Astrocyte (in vitro differentiated cells and primary cell): ENCODE data around the gene FAM81A. TPM values are rescaled to one million over a fixed set of nuclear protein-coding genes. Genes with fewer than 3 reads are reported as not detected.

Source experiments
- DNase-seq: peaks from one replicate; pipeline ENCODE4 v3.0.0-alpha.2; 2010; ENCODE audit warnings: low read depth
- FAIRE-seq: peaks from 2 replicates; lab custom pipeline; 2011; peaks lifted over from hg19 to GRCh38; lab: Jason Lieb, UNC
- H2AFZ ChIP-seq: 2 replicates; pipeline ENCODE4 v1.6.0; 2012; ENCODE audit warnings: low read depth, low read length, inconsistent platforms
- H3K27ac ChIP-seq: 2 replicates; pipeline ENCODE4 v1.5.1; 2011; ENCODE audit warnings: low read depth, low read length, inconsistent platforms
- H3K27me3 ChIP-seq: 2 replicates; pipeline ENCODE4 v1.6.0; 2011; ENCODE audit warnings: low read length, inconsistent platforms; ENCODE audit not compliant: insufficient read depth
- H3K36me3 ChIP-seq: 2 replicates; pipeline ENCODE4 v1.5.1; 2011; ENCODE audit warnings: low read length, inconsistent platforms; ENCODE audit not compliant: insufficient read depth
- H3K4me1 ChIP-seq: 2 replicates; pipeline ENCODE4 v1.5.1; 2011; ENCODE audit warnings: low read length, inconsistent platforms; ENCODE audit not compliant: insufficient read depth
- H3K4me2 ChIP-seq: 2 replicates; pipeline ENCODE4 v1.6.0; 2012; ENCODE audit warnings: low read length, inconsistent platforms
- H3K4me3 ChIP-seq: 2 replicates; pipeline ENCODE4 v1.5.1; 2011; ENCODE audit warnings: low read depth, mild to moderate bottlenecking, low read length, inconsistent platforms; ENCODE audit not compliant: insufficient read depth
- H3K79me2 ChIP-seq: 2 replicates; pipeline ENCODE4 v1.6.0; 2012; ENCODE audit warnings: mild to moderate bottlenecking, low read length, inconsistent platforms; ENCODE audit not compliant: insufficient read depth
- H3K9ac ChIP-seq: 2 replicates; pipeline ENCODE4 v1.6.0; 2012; ENCODE audit warnings: mild to moderate bottlenecking, low read length, inconsistent platforms
- H3K9me3 ChIP-seq: 2 replicates; pipeline ENCODE4 v1.5.1; 2012; ENCODE audit warnings: low read depth, mild to moderate bottlenecking, low read length, inconsistent platforms; ENCODE audit not compliant: insufficient read depth
- H4K20me1 ChIP-seq: 2 replicates; pipeline ENCODE4 v1.6.0; 2012; ENCODE audit warnings: low read length, inconsistent platforms; ENCODE audit not compliant: insufficient read depth
- H3K27ac Mint-ChIP-seq: one replicate; pipeline ENCODE4 v1.8.0; 2021; ENCODE audit warnings: mild to moderate bottlenecking, mixed read lengths; ENCODE audit not compliant: unreplicated experiment
- H3K27me3 Mint-ChIP-seq: one replicate; pipeline ENCODE4 v1.8.0; 2021; ENCODE audit warnings: low read depth, mixed read lengths; ENCODE audit not compliant: unreplicated experiment
- H3K36me3 Mint-ChIP-seq: one replicate; pipeline ENCODE4 v1.8.0; 2021; ENCODE audit warnings: low read depth, mixed read lengths; ENCODE audit not compliant: unreplicated experiment
- H3K4me1 Mint-ChIP-seq: one replicate; pipeline ENCODE4 v1.8.0; 2021; ENCODE audit warnings: low read depth, mixed read lengths; ENCODE audit not compliant: unreplicated experiment
- H3K4me3 Mint-ChIP-seq: one replicate; pipeline ENCODE4 v1.8.0; 2021; ENCODE audit warnings: mild to moderate bottlenecking, moderate library complexity, mixed read lengths; ENCODE audit not compliant: unreplicated experiment
- H3K9me3 Mint-ChIP-seq: one replicate; pipeline ENCODE4 v1.8.0; 2021; ENCODE audit warnings: mild to moderate bottlenecking, mixed read lengths; ENCODE audit not compliant: unreplicated experiment
- CTCF ChIP-seq: IDR thresholded peaks from 2 replicates; pipeline ENCODE4 v1.5.1; 2011; ENCODE audit warnings: low read depth, mild to moderate bottlenecking, inconsistent platforms, low read length, moderate library complexity; ENCODE audit not compliant: insufficient read depth
- EZH2 ChIP-seq: IDR thresholded peaks from 2 replicates; pipeline ENCODE4 v1.6.1; 2012; ENCODE audit warnings: mild to moderate bottlenecking, low read length, inconsistent platforms; ENCODE audit not compliant: insufficient read depth
- total RNA-seq: library from RNA; stranded (reverse); gene quantifications from 2 replicates; pipeline ENCODE4 v1.2.1, GENCODE V29; 2021

FAM81A gene
- total RNA-seq, 1 donor from 2014 or later, result 0.73 TPM

GRCh38 chr15:59392299-59392698, 45.7 kb upstream of the FAM81A start:
- DNase-seq (no peak), FAIRE-seq (no peak)
- H3K36me3 ChIP-seq, result no peaks in the 10 kb centered on the region
- Mint-ChIP-seq H3K27me3 (peaks cover 9% of the 10 kb centered on the region), H3K27ac (no peak overlapping the region), H3K4me3 (no peak overlapping the region), H3K9me3 (no peaks in the 10 kb centered on the region), H3K4me1 (peaks cover 3% of the 10 kb centered on the region), H3K36me3 (peaks cover 2% of the 10 kb centered on the region)
- no peak overlapping the region for H3K4me2 ChIP-seq
- no peaks in the 10 kb centered on the region for H3K4me1 ChIP-seq
- peaks cover 3% of the 10 kb centered on the region for H3K27me3 ChIP-seq
- no peak overlapping the region for H3K27ac ChIP-seq
- H4K20me1 ChIP-seq, result no peaks in the 10 kb centered on the region
- no peaks in the 10 kb centered on the region for H3K79me2 ChIP-seq
- TF ChIP-seq EZH2, result no peak
- no peak for TF ChIP-seq CTCF
- no peaks in the 10 kb centered on the region for H3K9me3 ChIP-seq
- H3K4me3 ChIP-seq, result no peak overlapping the region
- H2AFZ ChIP-seq, result no peak overlapping the region
- H3K9ac ChIP-seq, result no peak overlapping the region

GRCh38 chr15:59394166-59394661, 43.8 kb upstream of the FAM81A start:
- no peak for FAIRE-seq
- peaks cover 2% of the 10 kb centered on the region for H3K36me3 Mint-ChIP-seq
- TF ChIP-seq CTCF, result no peak
- no peak for TF ChIP-seq EZH2

GRCh38 chr15:59396211-59396610, 41.8 kb upstream of the FAM81A start:
- no peak overlapping the region for H3K4me2 ChIP-seq
- no peaks in the 10 kb centered on the region for H3K9me3 Mint-ChIP-seq
- no peaks in the 10 kb centered on the region for H3K36me3 ChIP-seq
- H3K79me2 ChIP-seq, result no peaks in the 10 kb centered on the region
- TF ChIP-seq EZH2 (no peak), CTCF (no peak)
- H3K27me3 ChIP-seq, result peaks cover 3% of the 10 kb centered on the region
- peaks cover 1% of the 10 kb centered on the region for H3K36me3 Mint-ChIP-seq
- H3K9me3 ChIP-seq, result no peaks in the 10 kb centered on the region
- H2AFZ ChIP-seq, result no peak overlapping the region
- H3K9ac ChIP-seq, result no peak overlapping the region
- no peaks in the 10 kb centered on the region for H4K20me1 ChIP-seq
- no peak overlapping the region for H3K4me3 ChIP-seq
- DNase-seq, result no peak
- no peak overlapping the region for H3K4me3 Mint-ChIP-seq
- no peak for FAIRE-seq
- H3K27ac Mint-ChIP-seq, result no peak overlapping the region
- peaks cover 11% of the 10 kb centered on the region for H3K27me3 Mint-ChIP-seq
- peaks cover 14% of the 10 kb centered on the region for H3K4me1 Mint-ChIP-seq
- H3K4me1 ChIP-seq, result no peaks in the 10 kb centered on the region
- H3K27ac ChIP-seq, result no peak overlapping the region

More at GRCh38 chr15:59394166-59394661, 43.8 kb upstream of the FAM81A start:
- Histone ChIP-seq H3K4me3 (no peak overlapping the region), H3K36me3 (no peaks in the 10 kb centered on the region), H3K27ac (no peak overlapping the region), H3K27me3 (peaks cover 3% of the 10 kb centered on the region), H3K79me2 (no peaks in the 10 kb centered on the region), H2AFZ (no peak overlapping the region), H3K9me3 (no peaks in the 10 kb centered on the region), H3K4me2 (no peak overlapping the region), H4K20me1 (no peaks in the 10 kb centered on the region), H3K4me1 (no peaks in the 10 kb centered on the region), H3K9ac (no peak overlapping the region)
- Mint-ChIP-seq H3K4me1 (no peaks in the 10 kb centered on the region), H3K9me3 (no peaks in the 10 kb centered on the region), H3K27me3 (peaks cover 9% of the 10 kb centered on the region), H3K27ac (no peak overlapping the region), H3K4me3 (no peak overlapping the region)
- no peak for DNase-seq
